Measurements from ENCODE around the gene AMOT.

The AMOT gene

DNA sequence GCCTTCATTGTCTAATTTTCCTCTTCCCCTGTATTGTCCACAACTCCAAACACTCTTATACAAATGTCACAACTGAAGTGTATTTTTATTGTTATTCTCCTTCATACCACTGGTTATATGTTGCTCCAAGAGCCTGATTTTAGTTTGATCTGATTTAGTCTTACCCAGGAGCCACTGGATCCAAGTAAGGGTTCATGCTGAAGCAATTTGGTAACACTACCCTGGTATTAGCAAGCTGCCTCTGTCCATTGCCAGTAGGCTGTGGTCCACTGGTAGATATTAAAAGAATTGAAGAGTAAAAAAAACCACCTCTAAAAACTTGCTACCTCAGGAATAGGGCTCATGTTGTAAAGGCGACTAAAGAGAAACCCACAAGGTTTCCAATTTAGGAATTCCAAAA is 41.2 kb downstream of the AMOT start:
- no peak for DNase-seq

DNA sequence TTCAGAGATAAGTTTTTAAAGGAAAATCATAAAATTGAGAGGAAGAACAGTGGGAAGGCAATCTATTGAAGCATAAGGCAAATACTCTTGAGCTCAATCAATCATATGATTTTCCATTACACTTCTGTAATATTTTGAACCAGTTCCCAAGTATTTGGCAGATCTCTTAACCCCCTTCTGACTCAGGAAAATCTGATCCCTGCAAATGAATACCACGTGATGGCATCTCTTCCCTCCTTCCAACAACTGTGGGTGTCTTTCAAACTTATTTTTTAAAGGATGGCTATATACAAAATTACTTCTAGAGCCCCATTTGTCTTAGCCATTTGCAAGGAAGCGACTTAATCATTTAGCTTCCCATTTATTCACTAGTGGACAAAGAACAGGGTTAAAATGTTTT is 41.9 kb downstream of the AMOT start:
- no peak for DNase-seq

DNA sequence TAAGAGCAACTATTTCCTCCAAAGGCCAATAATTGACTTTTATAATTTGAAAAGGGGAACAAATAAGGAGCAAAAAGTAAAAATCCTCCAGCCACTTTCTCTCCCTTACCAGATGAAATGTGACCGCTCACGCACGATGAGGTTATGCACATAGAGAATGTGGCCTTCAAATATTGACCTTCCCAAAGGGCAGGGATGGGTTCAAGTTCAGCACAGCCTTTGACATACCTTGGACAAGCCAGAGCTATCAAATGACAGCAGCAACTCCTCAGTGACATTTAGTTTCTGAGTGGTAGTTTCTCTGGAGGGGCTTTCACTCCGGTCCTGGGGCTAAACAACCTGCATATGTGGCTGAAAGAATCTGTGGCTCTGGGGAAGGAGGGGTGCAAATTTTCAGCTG is 50.7 kb downstream of the AMOT start:
- DNase-seq = no peak

DNA sequence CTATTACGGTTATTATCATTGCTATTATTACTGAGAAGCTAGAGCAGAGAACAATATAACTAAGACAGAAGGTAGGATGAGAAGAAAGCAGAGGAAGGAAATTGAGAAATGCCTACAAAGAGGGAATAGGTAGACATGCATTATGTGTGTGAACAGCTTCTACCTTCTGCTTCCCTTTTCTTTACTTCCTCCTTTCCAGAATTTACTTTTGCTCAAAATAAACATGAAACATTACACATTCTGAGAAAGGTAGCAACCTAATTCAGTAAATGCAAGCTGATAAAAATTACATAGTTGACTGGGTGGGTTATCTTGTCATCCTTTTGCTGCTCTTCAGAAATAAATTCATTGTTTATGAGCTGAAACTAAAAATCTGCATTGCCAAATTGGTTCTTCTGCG is 54.6 kb downstream of the AMOT start:
- no peak for DNase-seq

DNA sequence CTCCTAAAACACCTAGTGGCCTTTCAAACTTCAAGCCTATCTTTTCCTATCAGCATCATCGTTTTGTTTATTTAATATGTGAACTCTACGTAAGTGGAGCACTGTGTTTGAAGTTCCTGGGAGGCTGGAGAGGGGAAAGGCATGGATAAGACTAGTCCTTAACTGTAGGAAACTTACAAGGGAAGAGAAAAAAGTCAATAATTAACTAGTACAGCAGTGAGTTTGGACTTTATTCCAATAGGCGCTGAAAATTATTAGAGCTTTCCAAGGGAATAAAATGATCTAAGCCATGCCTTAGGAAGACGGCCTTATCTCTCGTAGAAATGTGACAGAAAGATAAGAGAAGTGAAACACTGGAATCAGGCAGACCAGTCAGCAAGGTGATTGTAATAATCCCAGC is 55.3 kb downstream of the AMOT start:
- DNase-seq = no peak

DNA sequence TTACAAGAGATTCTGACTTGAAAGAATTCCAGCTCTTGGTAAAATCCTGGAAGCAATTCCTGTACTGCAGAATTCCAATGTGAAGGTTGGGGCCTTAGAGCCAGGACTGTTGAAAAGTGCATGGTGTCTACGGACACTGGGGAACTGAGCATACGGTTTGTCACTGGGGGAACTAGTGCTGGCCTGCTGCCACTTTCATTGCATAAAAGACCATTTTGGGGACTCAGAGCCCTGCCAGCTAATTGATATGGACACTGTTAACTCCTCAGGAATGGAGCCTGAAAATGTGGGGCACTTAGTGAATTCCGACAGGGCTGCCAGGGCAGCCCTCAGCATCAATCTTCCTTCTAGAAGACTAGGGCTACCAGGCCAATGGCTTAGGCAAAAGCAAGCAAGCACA is 55.9 kb downstream of the AMOT start:
- no peak for DNase-seq

DNA sequence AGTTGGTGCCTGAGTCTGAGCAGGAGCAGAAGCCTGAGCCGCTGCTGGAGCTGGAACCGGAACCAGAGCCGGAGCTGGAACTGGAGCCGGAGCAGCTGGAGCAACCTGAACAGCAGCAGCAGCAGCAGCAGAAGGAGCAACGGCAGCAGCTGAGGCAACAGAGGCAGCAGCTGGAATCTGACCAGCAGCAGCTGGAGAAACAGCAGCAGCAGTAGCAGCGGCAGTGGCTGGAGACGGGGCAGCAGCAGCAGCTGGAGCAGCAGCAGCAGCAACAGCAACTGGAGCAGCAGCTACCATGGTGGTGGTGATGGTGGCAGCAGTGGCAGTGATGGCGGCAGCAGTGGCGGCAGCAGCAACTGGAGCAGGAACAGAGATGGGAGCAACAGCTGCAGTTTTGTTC is 61.5 kb downstream of the AMOT start:
- no peak for DNase-seq

DNA sequence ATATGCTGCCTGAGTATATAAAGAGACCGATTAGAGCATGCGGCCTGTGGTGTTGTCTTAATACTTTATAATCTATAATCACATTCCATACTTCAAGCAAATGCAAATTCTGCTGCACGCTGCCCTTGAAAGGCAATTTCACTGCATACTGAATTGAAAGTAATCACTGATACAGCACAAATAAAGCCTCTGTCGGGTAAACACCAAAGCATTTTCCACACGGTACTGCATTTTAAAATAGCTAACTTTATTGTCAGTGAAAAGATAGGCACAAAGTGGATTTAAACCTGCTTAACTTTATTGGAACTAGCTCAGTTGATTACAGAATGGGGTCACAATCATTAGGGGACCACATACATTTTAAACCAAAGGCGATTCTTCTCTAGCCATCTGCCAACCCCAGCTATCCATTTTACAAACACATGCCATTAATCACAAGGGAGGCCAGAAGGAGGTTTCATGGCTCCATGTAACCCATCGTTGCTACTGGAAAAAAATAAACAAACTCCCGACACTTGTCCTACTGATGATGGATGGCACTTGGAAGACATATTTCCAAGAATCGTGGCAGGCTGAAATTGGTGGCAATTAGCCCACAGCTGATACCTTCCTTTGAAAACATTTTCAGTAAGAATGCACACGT is 65.9 kb downstream of the AMOT start:
- DNase-seq = no peak

DNA sequence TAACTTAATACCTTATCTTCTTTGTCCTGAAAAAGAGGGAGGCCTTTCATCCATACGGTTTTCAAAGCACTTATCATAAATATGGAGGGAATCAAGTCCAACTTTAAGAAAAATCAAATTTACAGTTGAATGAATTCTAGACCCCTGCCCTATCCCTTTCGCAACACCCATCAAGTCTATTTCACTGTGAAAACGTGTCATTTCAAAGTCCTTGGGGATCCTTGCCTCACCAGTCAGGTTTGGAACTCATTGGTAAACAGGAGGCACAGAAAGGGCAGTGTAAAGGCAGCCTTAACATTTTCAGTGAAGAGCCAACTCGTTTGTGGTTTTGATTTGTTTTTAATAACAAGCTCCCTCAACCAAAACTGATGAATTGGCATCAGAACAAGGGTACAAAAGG is 66.5 kb downstream of the AMOT start:
- DNase-seq = no peak

DNA sequence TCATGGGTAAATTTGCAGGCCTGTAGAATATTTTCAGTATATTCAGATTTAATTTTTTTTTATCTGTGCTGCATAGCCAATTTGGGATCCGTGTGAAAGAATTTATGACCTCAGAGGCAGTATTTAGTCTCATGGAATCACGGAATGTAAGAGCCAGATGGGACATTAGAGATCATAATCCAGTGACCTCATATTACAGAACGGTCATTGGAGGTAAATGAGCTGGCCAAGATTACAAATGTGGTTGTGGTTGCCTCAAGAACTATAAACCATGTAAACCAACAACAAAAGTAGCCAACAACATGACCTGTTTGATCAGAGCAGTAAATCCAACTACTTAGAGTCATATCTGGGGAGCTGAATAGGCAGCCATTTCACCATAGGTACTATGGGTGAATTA is 71.6 kb downstream of the AMOT start:
- no peak for DNase-seq

DNA sequence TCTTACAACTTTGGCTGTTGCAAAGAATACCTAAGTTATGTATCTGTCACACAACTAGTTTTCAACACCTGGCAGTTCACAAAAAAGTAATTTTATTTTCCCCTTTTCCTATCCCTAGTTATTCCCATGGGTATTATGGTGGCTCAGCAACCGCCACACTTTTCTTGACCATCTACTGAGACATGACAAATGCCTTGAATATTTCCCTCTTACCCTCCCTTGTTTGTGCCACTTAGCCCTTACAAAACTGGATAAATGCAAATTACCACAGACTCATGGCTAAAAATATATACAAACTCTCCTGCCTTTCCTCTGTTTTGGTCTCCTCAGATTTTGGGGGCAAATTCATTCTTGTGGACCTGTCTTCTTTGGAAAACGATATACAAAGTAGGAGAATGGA is 72.1 kb downstream of the AMOT start:
- no peak for DNase-seq

DNA sequence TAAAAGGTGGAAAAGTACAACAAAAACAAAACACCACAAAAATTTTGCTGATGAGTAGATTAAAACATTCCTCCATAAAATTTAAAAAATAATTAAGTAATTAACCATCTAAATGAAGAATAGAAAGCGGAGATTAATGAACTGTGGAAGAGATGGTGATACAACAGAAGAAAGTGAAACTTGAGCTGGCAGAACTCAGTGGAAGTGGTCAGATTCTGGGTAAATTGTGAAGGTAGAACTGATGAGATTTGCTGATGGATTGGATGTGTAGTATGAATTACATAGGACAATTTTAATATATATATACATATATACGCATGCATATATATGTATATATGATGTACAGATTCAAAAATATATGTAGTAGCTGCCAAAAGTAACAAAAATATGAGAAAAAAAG is 73.9 kb downstream of the AMOT start:
- no peak for DNase-seq

DNA sequence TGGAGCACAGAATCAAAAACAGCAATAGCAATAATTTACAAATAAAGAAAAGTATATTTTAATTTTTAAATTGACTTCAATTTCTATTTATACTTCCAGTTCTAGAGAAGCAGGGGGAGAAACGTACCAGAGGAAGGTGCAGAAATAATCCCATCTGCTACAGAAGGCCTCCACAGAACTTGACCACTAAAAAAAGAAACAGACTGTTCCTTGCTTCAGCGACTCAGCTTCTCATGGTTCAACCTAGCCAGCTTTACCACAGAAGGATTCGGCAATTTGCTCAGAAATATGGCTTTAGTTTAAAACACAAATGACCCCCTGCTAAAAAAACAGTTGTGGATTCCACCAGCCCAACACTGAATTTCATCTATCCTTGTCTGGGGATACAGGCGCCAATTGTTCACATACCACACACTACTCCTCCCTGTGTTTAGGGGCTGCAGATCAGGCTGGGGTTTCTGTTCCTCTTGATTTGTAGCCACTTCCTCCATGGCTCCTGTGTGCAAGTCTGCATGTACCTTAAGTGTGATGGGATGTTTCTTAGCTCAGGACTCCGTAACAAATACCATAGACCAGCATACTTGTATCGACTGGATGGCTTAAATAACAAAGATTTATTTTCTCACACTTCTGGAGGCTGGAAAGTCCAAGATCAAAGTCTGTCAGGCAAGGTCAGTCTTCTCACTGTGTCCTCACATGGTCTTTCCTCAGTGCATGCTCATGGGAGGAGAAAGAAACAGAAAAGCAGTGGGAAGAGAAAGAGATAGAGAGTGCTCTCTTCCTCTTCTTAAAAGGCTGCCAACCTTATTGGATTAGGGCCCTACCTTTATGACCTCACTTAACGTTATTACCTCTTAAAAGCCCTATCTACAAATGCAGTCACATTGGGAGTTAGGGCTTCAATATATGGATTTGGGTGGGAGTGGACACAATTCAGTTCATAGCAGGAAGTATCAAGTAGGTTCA is 79.1 kb downstream of the AMOT start:
- DNase-seq = no peak

DNA sequence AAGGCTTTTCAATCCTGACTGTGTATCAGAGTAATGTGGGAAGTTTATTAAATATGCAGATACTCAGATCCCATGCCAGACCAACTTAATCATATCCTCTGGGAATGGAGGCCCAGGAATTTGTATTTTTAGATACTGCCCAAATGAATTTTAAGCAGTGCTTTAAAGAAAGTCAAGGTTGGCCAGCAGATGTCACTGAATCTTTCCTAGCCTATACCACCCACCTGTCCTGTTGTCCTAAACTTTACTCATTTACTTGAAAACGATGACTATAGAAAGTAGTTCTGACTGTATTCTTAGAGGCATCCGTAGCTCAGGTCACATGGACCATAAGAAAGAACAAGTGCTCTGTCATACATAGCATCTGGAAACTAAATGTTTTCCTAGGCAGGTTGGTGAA is 79.9 kb downstream of the AMOT start:
- DNase-seq = no peak

DNA sequence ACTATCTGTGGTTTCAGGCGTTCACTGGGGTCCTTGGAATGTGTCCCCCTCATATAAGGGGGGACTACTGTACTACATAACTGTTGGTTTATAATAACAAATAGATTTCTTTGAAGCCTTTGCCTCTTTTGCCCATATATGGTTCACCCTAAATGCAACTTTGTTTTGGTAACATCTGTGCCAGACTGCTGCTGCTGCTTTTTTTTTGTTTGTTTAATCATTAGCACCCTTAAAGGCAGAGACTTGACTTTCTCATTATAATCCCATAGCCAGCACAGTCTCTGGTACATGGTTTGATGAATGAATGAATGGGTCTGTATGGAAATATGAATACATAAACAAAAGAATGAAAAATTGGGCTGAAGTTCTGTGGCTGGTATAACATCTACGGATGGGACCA is 80.7 kb downstream of the AMOT start:
- DNase-seq = no peak

DNA sequence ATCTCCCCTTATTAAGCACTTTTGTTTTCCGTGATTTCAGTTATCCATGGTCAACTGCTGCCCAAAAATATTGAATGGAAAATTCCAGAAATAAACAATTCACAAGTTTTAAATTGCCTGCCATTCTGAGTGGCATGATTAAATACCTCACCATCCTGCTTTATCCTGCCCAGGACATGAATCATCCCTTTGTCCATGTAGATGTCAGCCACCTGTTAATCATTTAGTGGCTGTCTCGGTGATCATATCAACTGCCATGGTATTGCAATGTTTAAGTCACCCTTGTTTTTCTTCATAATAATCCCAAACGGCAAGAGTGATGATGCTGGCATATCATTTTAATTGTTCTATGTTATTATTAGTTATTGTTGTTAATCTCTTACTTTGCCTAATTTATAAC is 81.1 kb downstream of the AMOT start:
- no peak for DNase-seq

DNA sequence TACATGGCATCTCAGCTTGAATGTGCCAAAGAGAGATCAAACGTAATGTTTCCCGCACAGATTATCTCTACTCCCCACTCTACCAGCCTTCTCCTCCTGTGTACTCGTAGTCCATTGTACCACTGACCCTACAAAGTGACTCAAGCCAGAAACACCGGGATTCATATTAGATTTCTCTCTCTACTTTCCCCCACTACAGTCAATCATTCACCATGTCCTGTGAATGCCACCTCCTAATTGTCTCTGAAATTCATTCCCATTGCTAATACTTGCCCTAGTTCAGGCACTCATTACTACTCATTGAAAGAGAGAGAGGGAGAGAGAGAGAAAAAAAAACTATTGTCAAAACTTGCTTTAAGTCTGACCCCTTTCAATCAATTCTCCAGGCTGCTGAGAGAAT is 82.7 kb downstream of the AMOT start:
- DNase-seq = no peak

DNA sequence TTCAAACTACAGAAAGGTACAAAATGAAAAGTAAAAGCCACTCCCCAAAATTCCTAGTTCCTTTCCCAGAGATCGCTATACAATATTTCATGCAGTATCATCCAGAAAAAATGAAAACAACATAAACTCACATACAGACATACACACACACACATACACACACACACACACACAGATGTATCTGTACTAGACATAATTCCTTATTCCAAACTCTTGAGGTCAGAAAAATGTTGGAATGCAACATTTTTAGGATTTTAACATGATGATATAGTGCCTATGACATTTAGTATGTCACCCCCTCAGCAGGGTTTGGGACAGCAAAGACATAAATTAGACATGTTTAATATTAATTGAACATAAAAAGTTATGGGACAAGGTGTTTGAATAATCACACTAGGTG is 87.5 kb downstream of the AMOT start:
- no peak for DNase-seq

DNA sequence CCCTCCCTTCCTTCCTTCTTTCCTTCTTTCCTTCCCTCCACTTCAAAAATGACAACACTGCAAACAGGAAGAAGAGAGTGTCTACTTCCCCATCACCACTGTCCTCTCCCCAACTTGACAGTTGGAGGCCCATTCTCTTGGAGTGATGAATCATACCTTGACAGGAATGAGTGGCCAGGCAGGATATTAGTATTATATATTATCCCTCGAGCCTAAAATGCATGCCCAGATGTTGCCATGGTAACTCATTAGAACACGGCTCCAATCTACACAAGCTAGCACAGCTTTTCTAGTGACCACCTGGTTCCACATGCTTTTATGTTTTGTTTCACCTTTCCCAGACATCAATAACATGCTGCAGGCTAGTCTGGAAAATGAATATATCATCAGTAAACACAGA is 89.6 kb downstream of the AMOT start:
- no peak for DNase-seq

DNA sequence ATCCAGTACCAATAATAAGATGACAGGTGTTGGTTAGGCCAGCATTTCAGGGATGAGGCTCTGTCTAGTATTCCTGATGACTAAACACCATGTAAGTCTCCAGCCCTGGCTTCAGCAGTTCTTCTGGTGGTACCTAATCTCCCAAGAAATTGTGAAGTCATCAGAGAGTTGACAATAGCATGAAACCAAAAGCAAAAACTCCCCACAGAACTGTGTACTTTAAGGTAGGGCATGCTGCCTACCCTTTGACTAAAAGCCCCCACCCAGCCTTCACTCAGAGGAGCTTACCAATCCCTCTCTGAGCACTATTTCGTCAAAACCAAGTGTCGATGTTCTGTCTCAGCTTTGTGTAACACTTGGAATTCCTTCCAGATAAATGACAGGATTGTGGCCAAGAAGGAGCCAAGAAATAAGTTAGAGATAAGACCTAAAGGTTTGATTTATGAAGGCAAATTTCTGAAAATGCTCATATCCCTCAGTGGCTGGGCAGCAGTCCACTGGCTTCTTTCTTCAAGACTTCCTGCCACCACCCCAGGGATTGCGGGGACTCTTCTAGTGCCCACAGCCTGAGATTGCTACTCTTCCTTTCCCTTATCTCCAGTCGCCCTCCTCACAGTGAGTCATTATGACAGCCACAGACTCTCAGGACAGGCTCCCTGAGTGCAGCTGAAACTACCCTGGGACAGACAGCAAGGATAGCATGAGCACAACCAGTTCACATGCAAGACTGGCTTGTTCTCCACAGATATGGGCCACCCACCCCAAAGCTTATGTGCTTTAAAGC is 93.6 kb downstream of the AMOT start:
- no peak for DNase-seq

DNA sequence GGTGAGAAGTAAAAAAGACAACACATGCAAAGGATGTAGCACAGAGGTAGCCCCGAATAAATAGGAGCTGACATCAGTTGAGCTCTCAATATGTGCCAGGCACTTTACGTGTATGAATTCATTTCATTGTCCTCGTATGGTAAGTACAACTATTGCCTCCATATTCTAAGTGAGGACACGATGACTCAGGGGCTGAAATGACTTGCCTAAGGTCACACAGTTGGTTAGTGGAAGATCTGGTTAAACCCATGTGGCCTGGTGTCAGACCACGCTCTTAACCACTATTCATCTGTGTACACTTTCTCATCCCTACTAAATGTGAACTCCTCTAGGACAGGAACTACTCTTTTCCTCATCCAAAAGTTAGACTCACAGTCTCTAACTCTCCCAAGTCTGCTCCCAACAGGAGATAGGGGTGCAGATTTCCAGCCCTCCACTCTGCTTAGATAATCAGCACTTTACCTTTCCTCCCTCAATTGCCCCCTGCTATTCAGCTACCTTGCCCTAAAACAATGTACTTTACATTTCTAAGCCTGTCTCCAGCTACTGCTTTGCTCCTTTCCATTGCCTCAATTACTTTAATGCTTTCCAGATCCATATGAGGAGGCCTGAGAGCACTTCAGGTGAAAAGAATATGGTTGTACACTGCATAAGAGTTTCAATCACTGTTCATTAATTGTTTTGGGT is 102.1 kb downstream of the AMOT start:
- no peak for DNase-seq

DNA sequence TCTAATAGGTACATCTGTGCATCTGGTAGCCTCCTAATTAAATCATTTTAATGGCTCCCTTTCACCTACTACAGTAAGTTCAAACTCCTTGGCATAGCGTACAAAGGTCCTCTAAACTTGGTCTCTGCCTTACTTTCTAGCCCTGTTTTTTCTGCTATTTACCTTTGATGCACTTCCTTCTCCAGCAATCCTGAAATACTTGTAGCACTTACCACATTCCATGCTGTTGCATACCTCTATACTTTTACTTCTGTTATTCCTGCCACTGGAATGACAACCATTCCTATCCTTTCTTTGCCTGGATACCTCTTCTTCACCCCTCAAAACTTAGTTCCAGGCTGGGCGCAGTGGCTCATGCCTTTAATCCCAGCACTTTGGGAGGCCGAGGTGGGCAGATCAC is 104.3 kb downstream of the AMOT start:
- DNase-seq = no peak

DNA sequence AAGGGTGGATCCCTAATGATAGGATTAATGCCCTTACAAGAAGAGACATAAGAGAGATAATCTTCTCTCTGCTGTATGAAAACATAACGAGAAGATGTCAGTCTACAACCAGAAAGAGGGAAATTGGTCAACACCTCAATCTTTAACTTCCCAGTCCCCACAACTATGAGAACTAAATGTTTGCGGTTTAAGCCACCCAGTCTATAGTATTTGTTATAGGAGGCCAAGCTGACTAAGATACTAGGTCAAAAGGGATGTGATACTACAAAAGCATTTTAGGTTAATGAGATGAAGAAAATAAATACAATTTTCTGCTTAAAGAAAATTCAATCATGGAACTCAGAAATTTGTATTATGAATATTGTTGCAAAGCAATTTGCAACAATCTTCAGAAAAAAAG is 105.5 kb downstream of the AMOT start:
- no peak for DNase-seq
